GM18505 (cell line): ENCODE results near the gene C14orf132.

Source experiments
- ATAC-seq: cut with Tn5 transposase; IDR thresholded peaks from one replicate; pipeline ENCODE4 v1.9.1; 2021; ENCODE audit not compliant: unreplicated experiment
- POLR2A ChIP-seq: IDR thresholded peaks from 4 replicates; pipeline ENCODE4 v1.6.1; 2011; ENCODE audit warnings: borderline replicate concordance; ENCODE audit not compliant: insufficient read depth, insufficient read length; ENCODE audit errors: extremely low read depth

The C14orf132 gene

DNA sequence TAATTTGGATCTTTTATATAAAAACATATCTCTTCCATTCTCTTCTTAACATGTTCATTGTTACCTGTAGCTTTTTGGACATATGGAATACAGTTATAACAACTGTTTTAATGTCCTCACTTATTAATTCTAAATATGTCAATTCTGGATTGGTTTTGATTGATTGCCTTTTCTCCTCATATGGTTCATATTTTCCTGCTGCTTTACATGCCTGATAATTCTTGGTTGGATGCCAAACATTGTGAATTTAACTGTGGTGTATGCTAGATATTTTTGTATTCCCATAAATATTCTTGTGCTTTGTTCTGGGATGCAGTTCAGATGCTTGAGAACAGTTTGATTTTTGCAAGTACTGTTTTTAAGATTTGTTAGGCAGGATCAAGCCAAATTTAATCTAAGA, 10.8 kb downstream of the C14orf132 start:
- ATAC-seq: no peak
- TF ChIP-seq POLR2A: no peak

DNA sequence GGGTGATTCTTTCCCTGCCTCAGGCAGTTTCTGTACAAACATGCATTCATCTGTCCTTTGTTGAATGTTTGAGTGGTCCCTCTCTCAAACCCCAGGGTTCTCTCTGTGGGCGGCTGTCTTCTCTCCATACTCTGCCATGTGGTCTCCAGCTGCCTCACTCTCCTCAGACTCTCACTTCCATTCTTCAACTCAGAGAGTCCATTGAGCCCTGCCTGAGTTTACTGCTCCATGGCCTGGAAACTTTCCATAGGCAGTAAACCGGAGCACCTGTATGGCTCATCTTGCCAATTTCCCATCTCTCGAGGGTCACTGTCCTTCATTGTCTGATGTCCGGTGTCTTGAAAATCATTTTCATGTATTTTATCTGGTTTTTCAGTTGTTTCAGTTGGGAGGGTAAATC, 11.3 kb downstream of the C14orf132 start:
- TF ChIP-seq POLR2A: no peak
- ATAC-seq: no peak

GRCh38 chr14:96051231-96051630, 12.1 kb downstream of the C14orf132 start:
- no peak for TF ChIP-seq POLR2A
- ATAC-seq: no peak

DNA sequence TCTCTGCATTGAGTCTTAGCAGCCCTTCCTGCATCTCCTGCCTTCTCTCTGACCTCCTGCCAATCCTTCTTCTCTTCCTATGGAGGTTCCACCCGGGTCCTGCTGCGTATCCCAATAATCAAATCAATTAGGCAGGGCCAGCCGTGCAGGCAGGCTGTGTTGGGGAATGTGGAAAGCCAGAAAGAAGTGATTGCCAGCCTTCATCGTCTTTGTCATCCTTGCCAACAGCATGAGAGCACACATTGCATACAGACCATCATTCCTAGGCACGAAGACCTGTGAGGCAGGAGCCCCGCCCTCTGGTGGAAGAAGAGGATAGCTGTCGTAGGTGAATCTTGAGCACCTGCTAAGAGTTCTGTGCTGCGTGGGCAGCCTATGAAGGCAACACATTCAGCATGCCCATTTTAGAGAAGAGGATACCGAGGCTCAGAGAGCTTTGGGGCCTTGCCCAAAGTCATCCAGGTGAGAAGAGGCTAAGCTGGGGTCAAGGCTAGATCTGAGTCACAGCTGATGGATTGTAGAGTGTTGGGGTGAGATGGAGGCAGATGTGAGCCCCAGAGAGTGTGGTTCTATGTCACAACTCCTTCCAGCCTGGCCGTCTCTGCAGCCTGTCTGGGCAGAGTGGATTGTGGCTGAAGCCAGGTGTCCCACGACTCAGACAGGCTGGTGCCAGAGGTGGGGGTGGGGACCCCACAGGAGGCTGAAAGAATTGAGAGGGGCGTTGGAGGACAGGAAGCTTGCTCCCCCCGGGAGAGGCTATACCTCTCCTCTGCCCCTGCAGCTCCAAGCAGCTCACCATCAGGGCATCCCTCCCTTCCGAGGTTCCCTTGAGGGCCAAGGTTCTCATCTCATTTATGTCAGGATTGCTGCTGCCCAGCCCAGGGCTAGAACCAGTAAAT, 12.7 kb downstream of the C14orf132 start:
- no peak for ATAC-seq
- TF ChIP-seq POLR2A: no peak

GRCh38 chr14:96052541-96053247, 13.5 kb downstream of the C14orf132 start:
- TF ChIP-seq POLR2A: no peak
- ATAC-seq: no peak

DNA sequence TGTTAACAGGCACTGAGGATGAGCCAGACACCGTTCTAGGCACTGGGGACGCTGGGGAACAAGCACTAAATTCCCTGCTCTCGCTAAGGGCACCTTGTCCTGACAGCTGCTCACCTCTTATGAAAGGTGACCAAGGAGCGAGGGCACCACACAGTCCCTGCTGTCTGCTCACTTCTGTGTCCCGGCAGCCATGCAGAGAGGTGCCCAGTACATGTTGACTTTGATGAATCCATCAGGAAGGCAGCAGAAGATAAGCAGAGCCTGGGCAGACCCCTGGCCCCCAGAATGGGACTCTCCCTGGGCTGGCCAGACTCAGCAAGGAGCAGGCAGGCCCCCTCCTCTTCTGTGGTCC, 14.1 kb downstream of the C14orf132 start:
- ATAC-seq: no peak

GRCh38 chr14:96053600-96054381, 14.6 kb downstream of the C14orf132 start:
- no peak for ATAC-seq
- TF ChIP-seq POLR2A: no peak

More for the DNA sequence above, 14.1 kb downstream of the C14orf132 start:
- TF ChIP-seq POLR2A: no peak

- TF ChIP-seq POLR2A: no peak
- no peak for ATAC-seq
Measured at GRCh38 chr14:96054661-96055060, 15.5 kb downstream of the C14orf132 start.

GRCh38 chr14:96055065-96055752, 16.0 kb downstream of the C14orf132 start:
- TF ChIP-seq POLR2A: no peak
- no peak for ATAC-seq

GRCh38 chr14:96055753-96056508, 16.8 kb downstream of the C14orf132 start:
- no peak for TF ChIP-seq POLR2A
- no peak for ATAC-seq

- TF ChIP-seq POLR2A: no peak
- no peak for ATAC-seq
Measured at GRCh38 chr14:96056509-96057422, 17.6 kb downstream of the C14orf132 start.
